RWPE1 (cell line): ENCODE data around the gene COA7.
"Not testable (repeated sequence)": the region's sequence is repeated elsewhere in the genome, so short reads cannot be mapped to it uniquely, and the experiment has no call there.

Source experiments
- CTCF ChIA-PET: fragments of 350-600 bp; sonication (Branson Sonifier 250); formaldehyde crosslinking; extraction: SDS; loops from one replicate; lab custom pipeline; 2021; lab: Yijun Ruan, JAX
- POLR2A ChIA-PET: fragments of 400-600 bp; formaldehyde crosslinking; extraction: SDS; loops from one replicate; lab custom pipeline; 2020; ENCODE audit warnings: antibody characterized with exemption; ENCODE audit not compliant: low non-redundant PET; lab: Yijun Ruan, JAX
- DNase-seq: peaks from one replicate; pipeline ENCODE4 v3.0.0; 2012; ENCODE audit warnings: low spot score
- H3K27ac ChIP-seq: fragments of 450-650 bp; 2 replicates; pipeline ENCODE4 v1.5.1; 2017
- TF ChIP-seq, protein P1 (sequence below): fragments of 450-650 bp; conservative IDR thresholded peaks from 2 replicates; pipeline ENCODE4 v1.5.1; 2017; ENCODE audit warnings: low read depth, mild to moderate bottlenecking

The COA7 gene

DNA sequence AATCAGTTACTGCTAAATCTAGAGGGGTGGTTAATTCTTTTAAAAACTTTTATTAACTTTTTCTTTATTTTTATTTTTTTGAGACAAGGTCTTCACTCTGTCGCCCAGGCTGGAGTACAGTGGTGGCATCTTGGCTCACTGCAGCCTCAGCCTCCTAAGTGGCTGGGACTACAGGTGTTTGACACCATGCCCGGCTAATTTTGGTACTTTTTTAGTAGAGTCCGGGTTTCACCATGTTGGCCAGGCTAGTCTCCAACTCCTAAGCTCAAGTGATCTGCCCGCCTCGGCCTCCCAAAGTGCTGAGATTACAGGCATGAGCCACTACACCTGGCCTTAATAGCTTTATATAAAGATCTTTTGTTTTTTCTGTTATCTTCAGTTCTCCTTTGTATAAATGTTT lies 40.0 kb upstream of the COA7 start:
- POLR2A ChIA-PET: no interaction called here
- CTCF ChIA-PET: no interaction called here
- TF ChIP-seq, protein P1, sequence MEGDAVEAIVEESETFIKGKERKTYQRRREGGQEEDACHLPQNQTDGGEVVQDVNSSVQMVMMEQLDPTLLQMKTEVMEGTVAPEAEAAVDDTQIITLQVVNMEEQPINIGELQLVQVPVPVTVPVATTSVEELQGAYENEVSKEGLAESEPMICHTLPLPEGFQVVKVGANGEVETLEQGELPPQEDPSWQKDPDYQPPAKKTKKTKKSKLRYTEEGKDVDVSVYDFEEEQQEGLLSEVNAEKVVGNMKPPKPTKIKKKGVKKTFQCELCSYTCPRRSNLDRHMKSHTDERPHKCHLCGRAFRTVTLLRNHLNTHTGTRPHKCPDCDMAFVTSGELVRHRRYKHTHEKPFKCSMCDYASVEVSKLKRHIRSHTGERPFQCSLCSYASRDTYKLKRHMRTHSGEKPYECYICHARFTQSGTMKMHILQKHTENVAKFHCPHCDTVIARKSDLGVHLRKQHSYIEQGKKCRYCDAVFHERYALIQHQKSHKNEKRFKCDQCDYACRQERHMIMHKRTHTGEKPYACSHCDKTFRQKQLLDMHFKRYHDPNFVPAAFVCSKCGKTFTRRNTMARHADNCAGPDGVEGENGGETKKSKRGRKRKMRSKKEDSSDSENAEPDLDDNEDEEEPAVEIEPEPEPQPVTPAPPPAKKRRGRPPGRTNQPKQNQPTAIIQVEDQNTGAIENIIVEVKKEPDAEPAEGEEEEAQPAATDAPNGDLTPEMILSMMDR: no peak
- H3K27ac ChIP-seq: no peak overlapping the region
- DNase-seq: no peak

DNA sequence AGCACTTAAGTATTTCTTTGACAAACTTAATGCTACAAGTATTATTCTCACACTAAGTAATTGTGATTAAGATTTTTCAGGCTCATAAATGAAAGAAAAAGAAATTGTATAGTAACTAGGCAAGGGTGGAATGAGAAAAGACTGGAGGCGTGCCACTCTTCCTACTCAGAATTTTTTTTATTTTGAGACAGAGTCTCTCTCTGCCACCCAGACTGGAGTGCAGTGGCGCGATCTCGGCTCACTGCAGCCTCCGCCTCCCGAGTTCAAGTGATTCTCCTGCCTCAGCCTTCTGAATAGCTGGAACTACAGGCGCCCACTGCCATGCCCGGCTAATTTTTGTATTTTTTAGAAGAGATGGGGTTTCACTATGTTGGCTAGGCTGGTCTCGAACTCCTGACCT lies 37.2 kb upstream of the COA7 start:
- DNase-seq, POLR2A ChIA-PET, CTCF ChIA-PET, H3K27ac ChIP-seq: not testable (repeated sequence)

DNA sequence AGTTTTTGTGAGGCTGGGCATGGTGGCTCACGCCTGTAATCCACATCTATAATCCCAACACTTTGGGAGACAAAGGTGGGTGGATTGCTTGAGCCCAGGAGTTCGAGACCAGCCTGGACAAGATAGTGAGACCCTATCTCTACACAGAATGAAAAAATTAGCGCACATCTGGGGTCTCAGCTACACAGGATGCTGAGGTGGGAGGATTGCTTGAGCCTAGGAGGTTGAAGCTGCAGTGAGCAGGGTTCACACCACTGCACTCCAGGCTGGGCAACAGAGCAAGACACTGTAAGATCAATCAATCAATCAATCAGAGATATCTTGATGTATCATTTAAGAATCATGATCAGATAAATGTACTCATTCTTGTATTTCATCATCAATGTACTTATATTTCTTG lies 35.2 kb upstream of the COA7 start:
- DNase-seq: no peak
- TF ChIP-seq, protein P1: no peak
- ChIA-PET POLR2A (no interaction called here), CTCF (interaction anchor here (0.6 to 0.7 kb wide), 2 partner anchors 13 to 703 kb away, joined by 4 to 6 read pairs; no protein-coding TSS in a partner anchor)
- H3K27ac ChIP-seq: no peak overlapping the region

GRCh38 chr1:52727956-52728656 lies 30.0 kb upstream of the COA7 start:
- ChIA-PET CTCF (interaction anchor here (1.1 kb wide), 1 partner anchor 15 kb away, joined by 4 read pairs; no protein-coding TSS in a partner anchor), POLR2A (no interaction called here)
- DNase-seq: no peak
- TF ChIP-seq, protein P1: no peak
- H3K27ac ChIP-seq: no peak overlapping the region

GRCh38 chr1:52727114-52727586 lies 29.0 kb upstream of the COA7 start:
- POLR2A ChIA-PET: no interaction called here
- CTCF ChIA-PET: interaction anchor here (0.6 kb wide), 1 partner anchor 45 kb away, joined by 3 read pairs; no protein-coding TSS in a partner anchor
- DNase-seq: no peak
- H3K27ac ChIP-seq: peak overlapping the region; percentile 83
- TF ChIP-seq, protein P1: no peak

DNA sequence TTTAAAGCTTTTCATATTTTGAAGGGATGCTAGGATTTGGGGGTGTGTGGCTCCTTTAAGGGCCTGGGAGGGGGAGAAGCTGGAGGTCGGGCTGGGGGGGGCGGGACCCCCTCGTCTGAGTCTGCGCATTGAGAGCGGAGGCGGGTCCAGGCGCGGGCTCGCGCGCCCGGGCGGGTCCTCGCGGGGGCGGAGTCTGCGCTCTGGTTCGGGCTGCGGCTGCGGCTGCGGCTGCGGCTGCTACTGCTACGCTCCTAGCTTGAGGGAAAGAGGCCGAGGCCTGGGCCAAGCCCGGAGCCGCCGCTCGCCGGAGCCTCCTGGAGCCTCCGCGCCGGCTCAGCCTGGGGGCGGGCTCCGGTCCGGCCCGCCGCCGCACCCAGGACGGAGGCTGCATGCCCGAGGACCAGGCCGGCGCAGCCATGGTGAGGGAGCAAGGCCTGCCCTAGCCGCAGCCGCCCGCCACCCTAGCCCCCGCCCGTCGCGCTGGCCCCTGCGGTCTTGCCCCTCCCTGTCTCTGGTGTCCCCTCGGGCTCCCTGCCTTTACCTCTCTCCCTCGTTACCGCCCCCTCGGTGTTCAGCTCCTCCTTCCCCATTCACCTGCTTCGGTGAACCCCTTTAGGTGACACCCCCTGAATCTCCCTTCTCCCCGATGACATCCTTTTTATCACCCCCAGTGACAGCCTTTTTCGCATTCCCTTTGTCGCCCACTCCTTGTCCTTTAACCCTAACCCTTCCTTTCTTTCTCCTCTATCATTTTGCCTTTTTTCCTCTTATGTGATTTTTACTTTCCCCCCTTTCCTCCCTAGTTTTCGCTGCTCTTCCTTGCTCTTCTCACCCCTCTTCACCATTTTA lies 28.3 kb upstream of the COA7 start, which contains the start of gene ZYG11B:
TSS of gene ZYG11B (plus strand) at position 189 of the 849 bp plus-strand sequence. CDS start at position 390, 201 bp downstream.
- ChIA-PET POLR2A (no interaction called here), CTCF (interaction anchor here (0.5 to 0.6 kb wide), 2 partner anchors 15 to 46 kb away, joined by 3 to 7 read pairs; no protein-coding TSS in a partner anchor)
- peak within 1 kb of the TSS; percentile 83 for H3K27ac ChIP-seq
- peak; percentile 99 for DNase-seq
- TF ChIP-seq, protein P1: no peak
